Measurements from ENCODE around the gene MICU1. TPM values are rescaled to one million over a fixed set of nuclear protein-coding genes. Genes with fewer than 3 reads are reported as not detected.

Gene MICU1
- total RNA-seq, 1 donor from 2014 or later = 29.2 TPM

- intact Hi-C loops (cut with DNase I) = loop anchor here (5.0 to 10.0 kb wide), 2 partner anchors 60 to 368 kb away; partner anchors contain the start of genes CHST3 and DDIT4
- Histone ChIP-seq H3K9me3 (no peaks in the 10 kb centered on the region), H3K27ac (peak overlapping the region; percentile 75), H3K36me3 (peaks cover 0 to 4% of the 10 kb centered on the region in 2 donors), H3K4me3 (no peak overlapping the region), H3K27me3 (no peaks in the 10 kb centered on the region), H3K4me1 (peaks cover 89% of the 10 kb centered on the region)
- no peak for DNase-seq (ENCODE audit: extremely low spot score in 2 of 2)
- TF ChIP-seq POLR2A (IDR thresholded peaks at IDR 0.05) (no peak), POLR2AphosphoS5 (IDR thresholded peaks at IDR 0.05; ENCODE audit: insufficient read depth in 1 of 2, low read depth in 1 of 2) (no peak), CTCF (IDR thresholded peaks at IDR 0.05) (no peak)
Measured at GRCh38 chr10:72332423-72333111, 293.3 kb downstream of the MICU1 start.

- no peaks in the 10 kb centered on the region for H3K9me3 ChIP-seq
- peaks cover 86% of the 10 kb centered on the region for H3K4me1 ChIP-seq
- peak in 1 of 2 donors; percentile 92 for DNase-seq (ENCODE audit: extremely low spot score in 2 of 2)
- no peak for TF ChIP-seq POLR2A (IDR thresholded peaks at IDR 0.05)
- TF ChIP-seq POLR2AphosphoS5 (IDR thresholded peaks at IDR 0.05; ENCODE audit: insufficient read depth in 1 of 2, low read depth in 1 of 2) = peak in 1 of 2 donors; percentile 74
- peak in 1 of 3 experiments; percentile 21 for TF ChIP-seq CTCF (IDR thresholded peaks at IDR 0.05)
- no peaks in the 10 kb centered on the region for H3K27me3 ChIP-seq
- H3K27ac ChIP-seq = peak overlapping the region; percentile 75
- no peaks in the 10 kb centered on the region for H3K36me3 ChIP-seq
- no peak overlapping the region for H3K4me3 ChIP-seq
- intact Hi-C loops (cut with DNase I) = loop anchor here (5.0 to 10.0 kb wide), 2 partner anchors 59 to 367 kb away; partner anchors contain the start of genes CHST3 and DDIT4
Measured at GRCh38 chr10:72331575-72332422, 294.1 kb downstream of the MICU1 start.

- H3K4me1 ChIP-seq = peaks cover 80% of the 10 kb centered on the region
- no peaks in the 10 kb centered on the region for H3K9me3 ChIP-seq
- no peak overlapping the region for H3K27ac ChIP-seq
Measured at GRCh38 chr10:72330069-72330426, 295.8 kb downstream of the MICU1 start.

GRCh38 chr10:72329290-72330068, 296.4 kb downstream of the MICU1 start:
- no peak for DNase-seq (ENCODE audit: extremely low spot score in 2 of 2)
- TF ChIP-seq POLR2A (IDR thresholded peaks at IDR 0.05) (no peak), POLR2AphosphoS5 (IDR thresholded peaks at IDR 0.05; ENCODE audit: insufficient read depth in 1 of 2, low read depth in 1 of 2) (no peak), CTCF (IDR thresholded peaks at IDR 0.05) (no peak)
- Histone ChIP-seq H3K27me3 (no peaks in the 10 kb centered on the region), H3K9me3 (no peaks in the 10 kb centered on the region), H3K27ac (no peak overlapping the region), H3K36me3 (no peaks in the 10 kb centered on the region), H3K4me3 (no peak overlapping the region), H3K4me1 (peaks cover 80% of the 10 kb centered on the region)
- intact Hi-C loops (cut with DNase I) = loop anchor here (5.0 to 10.0 kb wide), 2 partner anchors 57 to 365 kb away; partner anchors contain the start of genes CHST3 and DDIT4

More at GRCh38 chr10:72330069-72330426, 295.8 kb downstream of the MICU1 start:
- H3K36me3 ChIP-seq = no peaks in the 10 kb centered on the region
- TF ChIP-seq POLR2A (IDR thresholded peaks at IDR 0.05) (no peak), POLR2AphosphoS5 (IDR thresholded peaks at IDR 0.05; ENCODE audit: insufficient read depth in 1 of 2, low read depth in 1 of 2) (no peak), CTCF (IDR thresholded peaks at IDR 0.05) (no peak)
- no peak for DNase-seq (ENCODE audit: extremely low spot score in 2 of 2)
- no peak overlapping the region for H3K4me3 ChIP-seq
- H3K27me3 ChIP-seq = no peaks in the 10 kb centered on the region
- intact Hi-C loops (cut with DNase I) = loop anchor here (5.0 to 10.0 kb wide), 2 partner anchors 58 to 365 kb away; partner anchors contain the start of genes CHST3 and DDIT4
